Measurements from ENCODE around the gene CRTAP. TPM values are rescaled to one million over a fixed set of nuclear protein-coding genes. Genes with fewer than 3 reads are reported as not detected.
A peak's percentile ranks its signal among the peaks of the same experiment; 100 is the strongest.

Gene CRTAP
- 214 TPM for polyA plus RNA-seq (2012; ENCODE audit: insufficient read length, low read depth)

- TF ChIP-seq POLR2AphosphoS5 (IDR thresholded peaks at IDR 0.05; ENCODE audit: low read depth, low read length) (peak; percentile 62), SIN3A (IDR thresholded peaks at IDR 0.05; ENCODE audit: borderline replicate concordance, insufficient read depth, low read length) (no peak; the same call in 1 of the 2 replicates), TAF1 (IDR thresholded peaks at IDR 0.05; ENCODE audit: borderline replicate concordance, insufficient read depth, low read length) (0 out of 2 replicates have a peak, but pooled peaks have one; percentile 12), REST (IDR thresholded peaks at IDR 0.05; ENCODE audit: insufficient read depth in 1 of 2, low read depth in 2 of 2, low read length in 2 of 2) (no peak), FOXP2 (optimal IDR thresholded peaks at IDR 0.05; ENCODE audit: borderline replicate concordance, extremely low read depth, extremely low read length, insufficient read depth) (peak; percentile 65)
Observed at GRCh38 chr3:33113772-33114621, at the start of gene CRTAP. CRTAP (plus strand) TSS chr3:33114014; CDS start chr3:33114078, 64 bp downstream.

- TF ChIP-seq POLR2AphosphoS5 (IDR thresholded peaks at IDR 0.05; ENCODE audit: low read depth, low read length), result no peak
- TF ChIP-seq FOXP2 (optimal IDR thresholded peaks at IDR 0.05; ENCODE audit: borderline replicate concordance, extremely low read depth, extremely low read length, insufficient read depth), result no peak
- TF ChIP-seq TAF1 (IDR thresholded peaks at IDR 0.05; ENCODE audit: borderline replicate concordance, insufficient read depth, low read length), result no peak
- no peak for TF ChIP-seq SIN3A (IDR thresholded peaks at IDR 0.05; ENCODE audit: borderline replicate concordance, insufficient read depth, low read length)
- TF ChIP-seq REST (IDR thresholded peaks at IDR 0.05; ENCODE audit: insufficient read depth in 1 of 2, low read depth in 2 of 2, low read length in 2 of 2), result no peak
Observed at GRCh38 chr3:33064929-33065328, 48.9 kb upstream of the CRTAP start.

GRCh38 chr3:33067484-33067883, 46.3 kb upstream of the CRTAP start:
- no peak for TF ChIP-seq TAF1 (IDR thresholded peaks at IDR 0.05; ENCODE audit: borderline replicate concordance, insufficient read depth, low read length)
- no peak for TF ChIP-seq FOXP2 (optimal IDR thresholded peaks at IDR 0.05; ENCODE audit: borderline replicate concordance, extremely low read depth, extremely low read length, insufficient read depth)
- TF ChIP-seq REST (IDR thresholded peaks at IDR 0.05; ENCODE audit: insufficient read depth in 1 of 2, low read depth in 2 of 2, low read length in 2 of 2), result no peak
- no peak for TF ChIP-seq POLR2AphosphoS5 (IDR thresholded peaks at IDR 0.05; ENCODE audit: low read depth, low read length)
- TF ChIP-seq SIN3A (IDR thresholded peaks at IDR 0.05; ENCODE audit: borderline replicate concordance, insufficient read depth, low read length), result no peak

- no peak for TF ChIP-seq FOXP2 (optimal IDR thresholded peaks at IDR 0.05; ENCODE audit: borderline replicate concordance, extremely low read depth, extremely low read length, insufficient read depth)
- no peak for TF ChIP-seq TAF1 (IDR thresholded peaks at IDR 0.05; ENCODE audit: borderline replicate concordance, insufficient read depth, low read length)
- TF ChIP-seq SIN3A (IDR thresholded peaks at IDR 0.05; ENCODE audit: borderline replicate concordance, insufficient read depth, low read length), result no peak
- TF ChIP-seq REST (IDR thresholded peaks at IDR 0.05; ENCODE audit: insufficient read depth in 1 of 2, low read depth in 2 of 2, low read length in 2 of 2), result no peak
- TF ChIP-seq POLR2AphosphoS5 (IDR thresholded peaks at IDR 0.05; ENCODE audit: low read depth, low read length), result no peak
Observed at GRCh38 chr3:33071181-33071580, 42.6 kb upstream of the CRTAP start.
